Activated CD4-positive, alpha-beta memory T cell treated with anti-CD3 and anti-CD28 coated beads, Interleukin-2, amount 10 ng/mL, durations not matched to agents 7 days and 5 days (primary cell): Measurements from ENCODE around the gene CSRP3. TPM values are rescaled to one million over a fixed set of nuclear protein-coding genes. Genes with fewer than 3 reads are reported as not detected.
"Not testable (repeated sequence)": the region's sequence is repeated elsewhere in the genome, so short reads cannot be mapped to it uniquely, and the experiment has no call there.

Experiments
- CTCF ChIA-PET: fragments of 350-600 bp; sonication (Branson Sonifier 250); formaldehyde crosslinking; loops from one replicate; lab custom pipeline; 2021; ENCODE audit warnings: antibody characterized with exemption, inconsistent platforms; lab: Charles Lee
- POLR2A ChIA-PET: fragments of 350-600 bp; sonication (Branson Sonifier 250); formaldehyde crosslinking; loops from one replicate; lab custom pipeline; 2021; ENCODE audit warnings: antibody characterized with exemption; lab: Charles Lee
- DNase-seq: peaks from one replicate; pipeline ENCODE4 v3.0.0-alpha.2; 2020
- H3K27ac Mint-ChIP-seq: one replicate; pipeline ENCODE4 v1.8.0; 2021; ENCODE audit warnings: mild to moderate bottlenecking, mixed read lengths
- H3K27me3 Mint-ChIP-seq: one replicate; pipeline ENCODE4 v1.8.0; 2021; ENCODE audit warnings: mixed read lengths
- H3K36me3 Mint-ChIP-seq: one replicate; pipeline ENCODE4 v1.8.0; 2021; ENCODE audit warnings: low read depth, mixed read lengths
- H3K4me1 Mint-ChIP-seq: one replicate; pipeline ENCODE4 v1.8.0; 2021; ENCODE audit warnings: mixed read lengths
- H3K4me3 Mint-ChIP-seq: one replicate; pipeline ENCODE4 v1.8.0; 2021; ENCODE audit warnings: mild to moderate bottlenecking, mixed read lengths
- H3K9me3 Mint-ChIP-seq: one replicate; pipeline ENCODE4 v1.8.0; 2021; ENCODE audit warnings: mixed read lengths
- total RNA-seq, 2 experiments: library from RNA; stranded (reverse); gene quantifications; one replicate each; pipeline ENCODE4 v1.2.3, GENCODE V29; 2021

The CSRP3 gene
- total RNA-seq, 2 experiments from 2014 or later = not detected

- no peaks in the 10 kb centered on the region for H3K4me1 Mint-ChIP-seq
- ChIA-PET POLR2A (no interaction called here), CTCF (no interaction called here)
- peaks cover 53% of the 10 kb centered on the region for H3K36me3 Mint-ChIP-seq
- no peak for DNase-seq
- H3K9me3 Mint-ChIP-seq = no peaks in the 10 kb centered on the region
- H3K4me3 Mint-ChIP-seq = no peak overlapping the region
- no peaks in the 10 kb centered on the region for H3K27me3 Mint-ChIP-seq
- no peak overlapping the region for H3K27ac Mint-ChIP-seq
These were observed 28.6 kb downstream of the CSRP3 start for GRCh38 chr11:19173004-19173689.

GRCh38 chr11:19168090-19168489 is 33.7 kb downstream of the CSRP3 start:
- no peak overlapping the region for H3K27ac Mint-ChIP-seq
- CTCF ChIA-PET = no interaction called here
- DNase-seq = no peak
- H3K4me3 Mint-ChIP-seq = no peak overlapping the region
- H3K9me3 Mint-ChIP-seq = no peaks in the 10 kb centered on the region
- no peaks in the 10 kb centered on the region for H3K27me3 Mint-ChIP-seq
- POLR2A ChIA-PET = no interaction called here
- H3K4me1 Mint-ChIP-seq = no peaks in the 10 kb centered on the region
- H3K36me3 Mint-ChIP-seq = peaks cover 67% of the 10 kb centered on the region

DNA sequence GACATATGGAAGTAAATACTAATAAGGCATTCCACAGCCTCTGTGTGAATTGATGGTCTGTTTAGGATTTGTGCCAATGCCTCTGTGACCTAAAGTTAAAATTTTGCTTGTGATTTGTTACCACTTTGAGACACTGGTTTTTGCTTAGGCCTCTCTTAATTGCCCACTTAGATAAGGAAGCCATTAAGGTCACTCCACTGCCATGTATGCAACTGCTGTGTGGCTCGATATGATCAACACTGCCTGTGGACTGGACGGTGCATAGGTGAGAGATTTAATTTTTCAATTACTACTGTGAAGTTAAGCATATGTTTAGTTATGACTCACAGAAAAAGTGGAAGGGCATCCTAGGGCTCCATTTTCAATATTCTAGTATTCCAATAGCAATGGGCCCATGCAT is 36.9 kb downstream of the CSRP3 start:
- CTCF ChIA-PET = no interaction called here
- H3K9me3 Mint-ChIP-seq = no peaks in the 10 kb centered on the region
- peaks cover 5% of the 10 kb centered on the region for H3K4me1 Mint-ChIP-seq
- no peak for DNase-seq
- POLR2A ChIA-PET = no interaction called here
- H3K27me3 Mint-ChIP-seq = no peaks in the 10 kb centered on the region
- H3K4me3 Mint-ChIP-seq = no peak overlapping the region
- no peak overlapping the region for H3K27ac Mint-ChIP-seq
- H3K36me3 Mint-ChIP-seq = peaks cover 71% of the 10 kb centered on the region

GRCh38 chr11:19164230-19164855 is 37.4 kb downstream of the CSRP3 start:
- POLR2A ChIA-PET = no interaction called here
- CTCF ChIA-PET = no interaction called here
- Mint-ChIP-seq H3K4me3 (no peak overlapping the region), H3K27me3 (no peaks in the 10 kb centered on the region), H3K36me3 (peaks cover 74% of the 10 kb centered on the region), H3K4me1 (peaks cover 5% of the 10 kb centered on the region), H3K27ac (no peak overlapping the region), H3K9me3 (no peaks in the 10 kb centered on the region)
- no peak for DNase-seq

GRCh38 chr11:19163617-19164016 is 38.2 kb downstream of the CSRP3 start:
- no peaks in the 10 kb centered on the region for H3K27me3 Mint-ChIP-seq
- peaks cover 67% of the 10 kb centered on the region for H3K36me3 Mint-ChIP-seq
- CTCF ChIA-PET = no interaction called here
- no peak overlapping the region for H3K4me3 Mint-ChIP-seq
- DNase-seq = no peak
- H3K9me3 Mint-ChIP-seq = no peaks in the 10 kb centered on the region
- POLR2A ChIA-PET = no interaction called here
- peaks cover 5% of the 10 kb centered on the region for H3K4me1 Mint-ChIP-seq
- no peak overlapping the region for H3K27ac Mint-ChIP-seq

DNA sequence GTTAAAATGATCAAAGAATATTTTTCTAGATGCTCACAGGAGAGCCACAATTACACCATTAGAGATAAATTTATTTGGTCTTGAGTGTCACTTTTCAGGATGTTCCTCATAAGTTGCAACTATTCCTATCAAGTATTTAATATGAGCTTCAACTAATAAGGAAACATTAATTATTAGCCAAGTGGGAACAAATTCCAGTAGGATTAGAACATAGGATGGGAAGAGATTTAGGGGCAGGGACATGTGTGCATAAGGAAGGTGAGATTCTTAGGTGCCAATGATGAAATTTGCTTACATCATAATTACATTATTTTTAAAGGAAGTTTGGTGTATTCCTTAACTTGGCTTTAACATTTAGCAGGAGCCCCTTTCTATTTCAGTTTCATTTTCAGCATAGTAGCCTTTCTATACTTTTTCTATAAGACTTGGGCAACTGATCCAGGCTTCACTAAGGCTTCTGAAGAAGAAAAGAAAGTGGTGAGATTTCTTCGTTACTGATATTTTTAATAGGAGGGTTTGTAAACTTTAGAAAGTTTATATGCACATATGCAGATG is 38.8 kb downstream of the CSRP3 start:
- Mint-ChIP-seq H3K27ac (no peak overlapping the region), H3K4me3 (no peak overlapping the region), H3K4me1 (peaks cover 5% of the 10 kb centered on the region), H3K27me3 (no peaks in the 10 kb centered on the region), H3K36me3 (peaks cover 64% of the 10 kb centered on the region), H3K9me3 (no peaks in the 10 kb centered on the region)
- ChIA-PET POLR2A (no interaction called here), CTCF (no interaction called here)
- DNase-seq = no peak

DNA sequence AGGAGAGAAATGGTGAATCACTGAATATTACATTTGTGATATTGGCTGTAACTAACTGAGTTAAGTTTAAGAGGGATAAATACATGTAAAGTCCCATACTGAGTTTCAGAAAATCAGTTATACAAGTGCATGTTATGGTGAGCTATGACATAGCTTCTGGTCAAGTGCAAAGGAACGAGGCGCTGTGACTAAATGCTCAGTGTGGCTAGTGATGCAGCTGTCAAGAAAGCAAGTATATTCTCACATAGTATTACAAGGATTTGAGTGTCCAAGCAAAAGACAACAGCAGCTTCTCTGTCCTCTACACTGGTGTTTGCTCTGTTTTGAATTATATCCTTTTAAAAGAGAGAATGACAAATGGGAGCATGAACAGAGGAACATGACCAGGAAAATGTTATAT is 40.1 kb downstream of the CSRP3 start:
- ChIA-PET CTCF (interaction anchor here (2.3 kb wide), 1 partner anchor 86 kb away, joined by 5 read pairs; no protein-coding TSS in a partner anchor), POLR2A (no interaction called here)
- Mint-ChIP-seq H3K9me3 (no peaks in the 10 kb centered on the region), H3K27me3 (no peaks in the 10 kb centered on the region), H3K36me3 (peaks cover 66% of the 10 kb centered on the region), H3K4me1 (peaks cover 5% of the 10 kb centered on the region), H3K4me3 (no peak overlapping the region), H3K27ac (no peak overlapping the region)
- no peak for DNase-seq

DNA sequence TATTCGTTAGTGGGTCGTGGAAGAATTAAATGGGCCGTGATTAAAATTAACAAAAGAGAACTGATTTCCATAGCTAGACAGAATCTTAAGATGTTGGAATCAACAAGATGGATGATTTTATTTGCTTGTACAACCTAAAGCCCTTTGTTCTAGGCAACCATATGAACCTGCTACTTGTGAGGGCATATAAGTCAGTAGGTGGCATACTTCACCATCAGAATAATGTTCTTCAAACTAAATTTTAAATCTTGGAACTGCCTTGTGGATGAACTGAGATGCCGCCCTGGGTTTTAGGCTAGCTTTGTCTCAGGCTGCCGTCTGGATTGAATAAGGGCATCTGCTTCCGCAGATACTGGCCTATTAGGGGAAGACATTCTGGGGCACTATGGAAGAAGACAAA is 40.9 kb downstream of the CSRP3 start:
- H3K27me3 Mint-ChIP-seq = no peaks in the 10 kb centered on the region
- H3K27ac Mint-ChIP-seq = no peak overlapping the region
- POLR2A ChIA-PET = no interaction called here
- CTCF ChIA-PET = interaction anchor here (2.3 kb wide), 1 partner anchor 85 kb away, joined by 5 read pairs; no protein-coding TSS in a partner anchor
- no peaks in the 10 kb centered on the region for H3K9me3 Mint-ChIP-seq
- no peak overlapping the region for H3K4me3 Mint-ChIP-seq
- H3K4me1 Mint-ChIP-seq = peaks cover 5% of the 10 kb centered on the region
- no peak for DNase-seq
- H3K36me3 Mint-ChIP-seq = peaks cover 64% of the 10 kb centered on the region

- CTCF ChIA-PET = no interaction called here
- H3K4me1 Mint-ChIP-seq = no peaks in the 10 kb centered on the region
- H3K27ac Mint-ChIP-seq = no peak overlapping the region
These were observed 44.9 kb downstream of the CSRP3 start for GRCh38 chr11:19156892-19157291.

DNA sequence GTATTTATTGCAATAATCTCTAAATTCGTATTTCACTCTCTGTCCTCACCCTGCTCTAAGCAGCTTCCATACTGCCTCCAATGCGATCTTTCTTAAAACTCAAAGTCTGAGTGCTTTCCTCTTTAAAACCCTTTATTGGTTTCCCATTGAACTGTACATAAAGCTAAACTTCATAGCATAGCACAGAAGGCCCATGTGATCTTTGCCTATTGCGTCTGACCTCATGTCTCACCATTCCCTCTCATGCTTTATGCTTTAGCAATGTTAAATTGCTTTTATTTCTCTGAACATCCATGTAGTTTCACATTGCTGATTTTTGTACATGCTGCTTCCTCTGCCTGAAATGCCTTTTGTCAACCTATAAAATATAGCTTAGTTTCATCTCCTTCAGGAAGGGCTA is 56.5 kb downstream of the CSRP3 start:
- ChIA-PET POLR2A (no interaction called here), CTCF (no interaction called here)
- no peak overlapping the region for H3K4me3 Mint-ChIP-seq
- H3K27me3 Mint-ChIP-seq = no peaks in the 10 kb centered on the region
- H3K9me3 Mint-ChIP-seq = no peaks in the 10 kb centered on the region
- H3K4me1 Mint-ChIP-seq = no peaks in the 10 kb centered on the region
- peaks cover 25% of the 10 kb centered on the region for H3K36me3 Mint-ChIP-seq
- no peak overlapping the region for H3K27ac Mint-ChIP-seq
- DNase-seq = no peak

More at GRCh38 chr11:19156892-19157291, 44.9 kb downstream of the CSRP3 start:
- H3K36me3 Mint-ChIP-seq = peaks cover 56% of the 10 kb centered on the region
- H3K27me3 Mint-ChIP-seq = no peaks in the 10 kb centered on the region
- no peak for DNase-seq
- no peaks in the 10 kb centered on the region for H3K9me3 Mint-ChIP-seq
- POLR2A ChIA-PET = no interaction called here
- no peak overlapping the region for H3K4me3 Mint-ChIP-seq

- H3K4me3 Mint-ChIP-seq, H3K27me3 Mint-ChIP-seq, H3K4me1 Mint-ChIP-seq, CTCF ChIA-PET, POLR2A ChIA-PET, H3K27ac Mint-ChIP-seq, DNase-seq: not testable (repeated sequence)
- H3K9me3 Mint-ChIP-seq = peaks cover 10% of the 10 kb centered on the region
- peaks cover 24% of the 10 kb centered on the region for H3K36me3 Mint-ChIP-seq
These were observed 64.9 kb downstream of the CSRP3 start for GRCh38 chr11:19136884-19137283.

- Mint-ChIP-seq H3K27me3 (no peaks in the 10 kb centered on the region), H3K9me3 (peaks cover 13% of the 10 kb centered on the region), H3K4me1 (no peaks in the 10 kb centered on the region), H3K27ac (no peak overlapping the region), H3K36me3 (peaks cover 47% of the 10 kb centered on the region), H3K4me3 (no peak overlapping the region)
- POLR2A ChIA-PET = no interaction called here
- CTCF ChIA-PET = no interaction called here
- no peak for DNase-seq
These were observed 67.8 kb downstream of the CSRP3 start for GRCh38 chr11:19134004-19134403.
